H9 (cell line): ENCODE results near the gene CLPTM1L. TPM values are rescaled to one million over a fixed set of nuclear protein-coding genes. Genes with fewer than 3 reads are reported as not detected.

Source experiments
- DNase-seq: peaks from one replicate; pipeline ENCODE4 v3.0.0-alpha.2; 2017
- H2AFZ ChIP-seq: one replicate; pipeline ENCODE4 v1.6.1; 2013; ENCODE audit warnings: mild to moderate bottlenecking, low read length, control low read depth, moderate library complexity
- H2AK5ac ChIP-seq: 2 replicates; pipeline ENCODE4 v1.6.1; 2013; ENCODE audit warnings: low read length, control low read depth, mixed read lengths; ENCODE audit not compliant: insufficient read length
- H2BK120ac ChIP-seq: one replicate; pipeline ENCODE4 v1.6.1; 2013; ENCODE audit warnings: low read depth, mild to moderate bottlenecking, low read length, control low read depth, inconsistent platforms; ENCODE audit not compliant: poor library complexity, severe bottlenecking
- H2BK12ac ChIP-seq: 2 replicates; pipeline ENCODE4 v1.6.1; 2013; ENCODE audit warnings: low read length, control low read depth, mixed read lengths, low read depth; ENCODE audit not compliant: insufficient read length
- H2BK15ac ChIP-seq: 2 replicates; pipeline ENCODE4 v1.6.1; 2013; ENCODE audit warnings: low read depth, low read length, control low read depth
- H2BK20ac ChIP-seq: one replicate; pipeline ENCODE4 v1.6.1; 2013; ENCODE audit warnings: low read depth, mild to moderate bottlenecking, low read length, control low read depth, inconsistent platforms; ENCODE audit not compliant: poor library complexity, severe bottlenecking
- H2BK5ac ChIP-seq: 2 replicates; pipeline ENCODE4 v1.6.1; 2013; ENCODE audit warnings: low read length, control low read depth, mixed read lengths; ENCODE audit not compliant: insufficient read length
- H3K14ac ChIP-seq: 2 replicates; pipeline ENCODE4 v1.6.1; 2013; ENCODE audit warnings: low read length, control low read depth; ENCODE audit not compliant: insufficient read depth
- H3K18ac ChIP-seq: 2 replicates; pipeline ENCODE4 v1.6.1; 2013; ENCODE audit warnings: low read depth, mild to moderate bottlenecking, mixed read lengths, low read length, control low read depth; ENCODE audit not compliant: insufficient read length
- H3K23ac ChIP-seq: 2 replicates; pipeline ENCODE4 v1.6.1; 2013; ENCODE audit warnings: low read length, control low read depth, mixed read lengths, low read depth; ENCODE audit not compliant: insufficient read length
- H3K23me2 ChIP-seq: 2 replicates; pipeline ENCODE4 v1.6.1; 2013; ENCODE audit warnings: low read depth, mild to moderate bottlenecking, mixed read lengths, low read length, control low read depth; ENCODE audit not compliant: insufficient read length, poor library complexity, severe bottlenecking
- H3K27ac ChIP-seq: 2 replicates; pipeline ENCODE4 v1.5.1; 2013; ENCODE audit warnings: low read length, control low read depth, mixed read lengths, low read depth; ENCODE audit not compliant: insufficient read length
- H3K27me3 ChIP-seq: 2 replicates; pipeline ENCODE4 v1.6.1; 2013; ENCODE audit warnings: low read length, control low read depth, inconsistent platforms; ENCODE audit not compliant: insufficient read depth
- H3K4ac ChIP-seq: 2 replicates; pipeline ENCODE4 v1.6.1; 2013; ENCODE audit warnings: low read depth, mild to moderate bottlenecking, control low read depth, inconsistent platforms, low read length, moderate library complexity
- H3K4me1 ChIP-seq: 2 replicates; pipeline ENCODE4 v1.6.1; 2013; ENCODE audit warnings: low read length, control low read depth, inconsistent platforms; ENCODE audit not compliant: insufficient read depth
- H3K4me2 ChIP-seq: 2 replicates; pipeline ENCODE4 v1.6.1; 2013; ENCODE audit warnings: low read length, control low read depth, mixed read lengths; ENCODE audit not compliant: insufficient read length, insufficient read depth
- H3K56ac ChIP-seq: 2 replicates; pipeline ENCODE4 v1.6.1; 2013; ENCODE audit warnings: low read depth, mild to moderate bottlenecking, mixed read lengths, low read length, control low read depth; ENCODE audit not compliant: insufficient read length
- H3K79me1 ChIP-seq: 2 replicates; pipeline ENCODE4 v1.6.1; 2013; ENCODE audit warnings: low read depth, mild to moderate bottlenecking, moderate library complexity, low read length, control low read depth, inconsistent platforms; ENCODE audit not compliant: insufficient read depth, poor library complexity, severe bottlenecking
- H3K79me2 ChIP-seq: 2 replicates; pipeline ENCODE4 v1.6.1; 2013; ENCODE audit warnings: low read length, control low read depth, inconsistent platforms; ENCODE audit not compliant: insufficient read depth
- H3K9ac ChIP-seq: 2 replicates; pipeline ENCODE4 v1.6.1; 2013; ENCODE audit warnings: low read length, control low read depth, mixed read lengths; ENCODE audit not compliant: insufficient read length; ENCODE audit errors: extremely low read depth
- H3K9me3 ChIP-seq: one replicate; pipeline ENCODE4 v1.6.1; 2013; ENCODE audit warnings: low read depth, low read length, inconsistent platforms; ENCODE audit not compliant: control insufficient read depth
- H3T11ph ChIP-seq: one replicate; pipeline ENCODE4 v1.6.1; 2013; ENCODE audit warnings: mild to moderate bottlenecking, low read length, control low read depth, inconsistent platforms
- H4K20me1 ChIP-seq: one replicate; pipeline ENCODE4 v1.6.1; 2013; ENCODE audit not compliant: control insufficient read depth, insufficient read length, insufficient read depth
- H4K5ac ChIP-seq: 2 replicates; pipeline ENCODE4 v1.6.1; 2013; ENCODE audit warnings: low read depth, mild to moderate bottlenecking, mixed read lengths, low read length, control low read depth; ENCODE audit not compliant: insufficient read length
- H4K8ac ChIP-seq: replicated peaks from 2 replicates; pipeline ENCODE4 v1.6.1; 2013; ENCODE audit warnings: low read length, control low read depth, mixed read lengths, low read depth; ENCODE audit not compliant: insufficient read length
- H4K91ac ChIP-seq: 2 replicates; pipeline ENCODE4 v1.6.1; 2013; ENCODE audit warnings: low read depth, mild to moderate bottlenecking, moderate library complexity, mixed read lengths, low read length, control low read depth; ENCODE audit not compliant: insufficient read length
- H3K27ac Mint-ChIP-seq, 3 experiments: 2 replicates in 2 of 3; 3 replicates in 1 of 3; pipeline ENCODE4 v1.8.0; 2020 to 2021; ENCODE audit warnings: mixed read lengths in 3 of 3, mild to moderate bottlenecking in 1 of 3, moderate library complexity in 1 of 3
- H3K27me3 Mint-ChIP-seq: 2 replicates; pipeline ENCODE4 v1.8.0; 2021; ENCODE audit warnings: low read depth, mild to moderate bottlenecking, moderate library complexity, mixed read lengths
- H3K36me3 Mint-ChIP-seq, 3 experiments: 2 replicates in 2 of 3; 3 replicates in 1 of 3; pipeline ENCODE4 v1.8.0; 2020 to 2021; ENCODE audit warnings: low read depth in 3 of 3, mixed read lengths in 3 of 3; ENCODE audit not compliant: insufficient read depth in 1 of 3
- H3K4me1 Mint-ChIP-seq, 2 experiments: 2 replicates each; pipeline ENCODE4 v1.8.0; 2020; ENCODE audit warnings: mixed read lengths in 2 of 2
- H3K4me3 Mint-ChIP-seq, 2 experiments: 2 replicates in 1 of 2; 3 replicates in 1 of 2; pipeline ENCODE4 v1.8.0; 2020 to 2021; ENCODE audit warnings: mild to moderate bottlenecking in 2 of 2, mixed read lengths in 2 of 2, moderate library complexity in 1 of 2
- H3K9me3 Mint-ChIP-seq, 2 experiments: 2 replicates in 1 of 2; 3 replicates in 1 of 2; pipeline ENCODE4 v1.8.0; 2020; ENCODE audit warnings: mild to moderate bottlenecking in 2 of 2, mixed read lengths in 2 of 2, moderate library complexity in 1 of 2
- WGBS: extraction: QIAGEN DNeasy Blood & Tissue Kit; methylation state at CpG from one replicate; pipeline ENCODE4 v1.1.7; 2013; ENCODE audit warnings: missing lambda C conversion rate, low lambda C conversion rate, mixed read lengths; ENCODE audit not compliant: insufficient read length; ENCODE audit errors: extremely low coverage; 5-methylcytosine and 5-hydroxymethylcytosine counted together
- total RNA-seq: library from RNA; stranded (reverse); gene quantifications from 2 replicates; pipeline ENCODE4 v1.2.1, GENCODE V29; 2021
- TF ChIP-seq, protein P1 (sequence below): fragments of 200-600 bp; sonication (generic); conservative IDR thresholded peaks from 3 replicates; pipeline ENCODE4 v1.8.0; 2021; ENCODE audit warnings: antibody characterized with exemption, mild to moderate bottlenecking

Gene CLPTM1L
- total RNA-seq, 1 experiment from 2014 or later = 108 TPM

GRCh38 chr5:1370006-1370405 lies 25.1 kb upstream of the CLPTM1L start:
- TF ChIP-seq, protein P1, sequence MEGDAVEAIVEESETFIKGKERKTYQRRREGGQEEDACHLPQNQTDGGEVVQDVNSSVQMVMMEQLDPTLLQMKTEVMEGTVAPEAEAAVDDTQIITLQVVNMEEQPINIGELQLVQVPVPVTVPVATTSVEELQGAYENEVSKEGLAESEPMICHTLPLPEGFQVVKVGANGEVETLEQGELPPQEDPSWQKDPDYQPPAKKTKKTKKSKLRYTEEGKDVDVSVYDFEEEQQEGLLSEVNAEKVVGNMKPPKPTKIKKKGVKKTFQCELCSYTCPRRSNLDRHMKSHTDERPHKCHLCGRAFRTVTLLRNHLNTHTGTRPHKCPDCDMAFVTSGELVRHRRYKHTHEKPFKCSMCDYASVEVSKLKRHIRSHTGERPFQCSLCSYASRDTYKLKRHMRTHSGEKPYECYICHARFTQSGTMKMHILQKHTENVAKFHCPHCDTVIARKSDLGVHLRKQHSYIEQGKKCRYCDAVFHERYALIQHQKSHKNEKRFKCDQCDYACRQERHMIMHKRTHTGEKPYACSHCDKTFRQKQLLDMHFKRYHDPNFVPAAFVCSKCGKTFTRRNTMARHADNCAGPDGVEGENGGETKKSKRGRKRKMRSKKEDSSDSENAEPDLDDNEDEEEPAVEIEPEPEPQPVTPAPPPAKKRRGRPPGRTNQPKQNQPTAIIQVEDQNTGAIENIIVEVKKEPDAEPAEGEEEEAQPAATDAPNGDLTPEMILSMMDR = no peak
- Histone ChIP-seq H3K4me2 (no peak overlapping the region), H3K79me2 (no peaks in the 10 kb centered on the region), H2AFZ (no peak overlapping the region), H2AK5ac (no peak overlapping the region), H2BK20ac (no peak overlapping the region), H3K23ac (no peak overlapping the region), H3K23me2 (no peaks in the 10 kb centered on the region), H4K20me1 (no peaks in the 10 kb centered on the region), H3K27ac (no peak overlapping the region), H3K9ac (no peak overlapping the region), H3K4ac (no peak overlapping the region), H4K91ac (no peak overlapping the region), H3K18ac (no peak overlapping the region), H3K9me3 (no peaks in the 10 kb centered on the region), H3K56ac (no peak overlapping the region), H2BK15ac (no peak overlapping the region; the same call in 1 of the 2 replicates), H3K27me3 (no peaks in the 10 kb centered on the region), H3K4me1 (no peaks in the 10 kb centered on the region; the same call in 1 of the 2 replicates), H4K8ac (no peak overlapping the region), H2BK120ac (no peak overlapping the region), H3K79me1 (no peaks in the 10 kb centered on the region), H4K5ac (no peak overlapping the region), H3K14ac (no peak overlapping the region), H2BK5ac (no peak overlapping the region), H3T11ph (no peak overlapping the region), H2BK12ac (no peak overlapping the region)
- DNase-seq = no peak
- no CpG with 5 or more reads among the region's 7 CpGs for WGBS
- Mint-ChIP-seq H3K36me3 (no peaks in the 10 kb centered on the region), H3K27me3 (peaks cover 35% of the 10 kb centered on the region), H3K9me3 (no peaks in the 10 kb centered on the region; a peak in 1 of 5 replicates), H3K27ac (no peak overlapping the region), H3K4me3 (no peak overlapping the region), H3K4me1 (peaks cover 10 to 13% of the 10 kb centered on the region in 2 experiments)
